SK-N-SH (cell line): ENCODE data around the gene SLC7A8. TPM values are rescaled to one million over a fixed set of nuclear protein-coding genes. Genes with fewer than 3 reads are reported as not detected.

ENCODE experiments used
- CTCF ChIA-PET: fragments of 300-600, 350-600 bp; formaldehyde crosslinking; extraction: SDS; loops from one replicate; lab custom pipeline; 2021; lab: Yijun Ruan, JAX
- POLR2A ChIA-PET: fragments of 350-600 bp; sonication (Branson Sonifier 250); formaldehyde crosslinking; extraction: SDS; loops from one replicate; lab custom pipeline; 2020; ENCODE audit warnings: antibody characterized with exemption, inconsistent platforms; lab: Yijun Ruan, JAX
- DNase-seq: peaks from one replicate; pipeline ENCODE4 v3.0.0; 2012
- H2AFZ ChIP-seq: fragments of 200-600 bp; sonication (generic); 2 replicates; pipeline ENCODE4 v1.8.1; 2016; ENCODE audit warnings: antibody characterized with exemption, mild to moderate bottlenecking, low read depth
- H3F3A ChIP-seq: fragments of 200-600 bp; sonication (generic); replicated peaks from 2 replicates; pipeline ENCODE3; 2016; ENCODE audit warnings: antibody characterized with exemption, mild to moderate bottlenecking; ENCODE audit not compliant: insufficient read depth
- H3K27ac ChIP-seq, 2 experiments: fragments of 200-500 bp in 1 of 2; fragments of 200-600 bp in 1 of 2; sonication (Bioruptor generic) in 1 of 2; sonication (generic), shearing (Covaris generic) in 1 of 2; 2 replicates each; pipeline versions ENCODE4 v1.5.1 to v1.6.1; 2014 to 2016; ENCODE audit warnings: low read depth in 2 of 2, inconsistent platforms in 1 of 2, low read length in 1 of 2, mild to moderate bottlenecking in 1 of 2, mixed read lengths in 1 of 2
- H3K27me3 ChIP-seq: fragments of 200-600 bp; sonication (generic), shearing (Covaris generic); 2 replicates; pipeline ENCODE4 v1.6.1; 2016; ENCODE audit warnings: mixed run types; ENCODE audit not compliant: insufficient read depth
- H3K36me3 ChIP-seq, 2 experiments: fragments of 200-500 bp in 1 of 2; fragments of 200-600 bp in 1 of 2; sonication (Bioruptor generic) in 1 of 2; sonication (generic) in 1 of 2; replicated peaks in 1 of 2; 2 replicates each; pipeline versions ENCODE3 to v1.5.1; 2014 to 2016; ENCODE audit warnings: low read length in 1 of 2, mild to moderate bottlenecking in 1 of 2; ENCODE audit not compliant: insufficient read depth in 2 of 2, control insufficient read depth in 1 of 2
- H3K4me1 ChIP-seq, 2 experiments: fragments of 200-500 bp in 1 of 2; fragments of 200-600 bp in 1 of 2; sonication (Bioruptor generic) in 1 of 2; sonication (generic), shearing (Covaris generic) in 1 of 2; 2 replicates each; pipeline versions ENCODE4 v1.5.1 to v1.6.1; 2014 to 2016; ENCODE audit warnings: low read depth in 1 of 2, low read length in 1 of 2, mixed run types in 1 of 2; ENCODE audit not compliant: insufficient read depth in 2 of 2, control insufficient read depth in 1 of 2
- H3K4me2 ChIP-seq: fragments of 200-600 bp; sonication (generic), shearing (Covaris generic); 2 replicates; pipeline ENCODE4 v1.6.1; 2017; ENCODE audit warnings: mixed run types
- H3K4me3 ChIP-seq, 2 experiments: fragments of 200-500 bp in 1 of 2; fragments of 200-600 bp in 1 of 2; sonication (Bioruptor generic) in 1 of 2; sonication (generic), shearing (Covaris generic) in 1 of 2; 2 replicates each; pipeline versions ENCODE4 v1.5.1 to v1.8.1; 2014 to 2016; ENCODE audit warnings: low read depth in 2 of 2, inconsistent platforms in 1 of 2, low read length in 1 of 2, mild to moderate bottlenecking in 1 of 2, mixed read lengths in 1 of 2, moderate library complexity in 1 of 2
- H3K79me2 ChIP-seq: fragments of 200-600 bp; sonication (generic); 2 replicates; pipeline ENCODE4 v1.8.1; 2017; ENCODE audit warnings: mild to moderate bottlenecking; ENCODE audit not compliant: insufficient read depth
- H3K9ac ChIP-seq: fragments of 200-600 bp; sonication (generic); 2 replicates; pipeline ENCODE4 v1.6.1; 2017; ENCODE audit warnings: mixed run types
- H3K9me2 ChIP-seq: fragments of 200-600 bp; sonication (generic); 2 replicates; pipeline ENCODE4 v1.6.1; 2017; ENCODE audit warnings: mixed run types
- H3K9me3 ChIP-seq: fragments of 200-600 bp; sonication (generic); 2 replicates; pipeline ENCODE4 v1.6.1; 2017; ENCODE audit warnings: mixed run types, mild to moderate bottlenecking, moderate library complexity
- H4K20me1 ChIP-seq: fragments of 200-600 bp; sonication (generic); 2 replicates; pipeline ENCODE4 v1.6.1; 2017; ENCODE audit warnings: mild to moderate bottlenecking, mixed run types; ENCODE audit not compliant: insufficient read depth
- CHD2 ChIP-seq: fragments of 150-350 bp; IDR thresholded peaks from 2 replicates; pipeline ENCODE4 v1.6.1; 2018; ENCODE audit warnings: low read length; ENCODE audit not compliant: partially characterized antibody
- EP300 ChIP-seq, 2 experiments: IDR thresholded peaks; 2 replicates each; pipeline versions ENCODE4 v1.4.0 to v1.6.1; 2012; ENCODE audit warnings: borderline replicate concordance in 1 of 2, low read depth in 1 of 2, low read length in 1 of 2
- FOSL2 ChIP-seq: IDR thresholded peaks from 2 replicates; pipeline ENCODE4 v1.4.0; 2012; ENCODE audit warnings: low read depth, mild to moderate bottlenecking, moderate library complexity, borderline replicate concordance
- FOXJ3 ChIP-seq: sonication (generic); formaldehyde crosslinking; IDR thresholded peaks from 2 replicates; pipeline ENCODE4 v1.5.1; 2020; ENCODE audit warnings: mild to moderate bottlenecking, missing genetic modification reagents
- FOXM1 ChIP-seq: IDR thresholded peaks from 2 replicates; pipeline ENCODE4 v1.4.0; 2012; ENCODE audit warnings: low read depth, mild to moderate bottlenecking
- GABPA ChIP-seq: IDR thresholded peaks from 2 replicates; pipeline ENCODE4 v1.4.0; 2012; ENCODE audit warnings: low read depth, mild to moderate bottlenecking
- GATA2 ChIP-seq: sonication (generic); formaldehyde crosslinking; IDR thresholded peaks from 2 replicates; pipeline ENCODE4 v1.5.0; 2020; ENCODE audit warnings: mild to moderate bottlenecking, missing genetic modification reagents
- MAX ChIP-seq: IDR thresholded peaks from 2 replicates; pipeline ENCODE4 v1.4.0; 2012; ENCODE audit warnings: low read depth
- NRF1 ChIP-seq: IDR thresholded peaks from 2 replicates; pipeline ENCODE4 v1.6.1; 2012; ENCODE audit warnings: low read depth, mild to moderate bottlenecking, low read length
- PBX3 ChIP-seq: IDR thresholded peaks from 2 replicates; pipeline ENCODE4; 2012
- POLR2AphosphoS5 ChIP-seq: IDR thresholded peaks from 2 replicates; pipeline ENCODE4 v1.6.1; 2012; ENCODE audit warnings: low read depth, low read length
- RCOR1 ChIP-seq: fragments of 150-350 bp; IDR thresholded peaks from 2 replicates; pipeline ENCODE4 v1.6.1; 2017; ENCODE audit warnings: antibody characterized with exemption, low read length
- TAF1 ChIP-seq: IDR thresholded peaks from 2 replicates; pipeline ENCODE4 v1.6.1; 2012; ENCODE audit warnings: low read depth, mild to moderate bottlenecking, low read length, moderate library complexity, borderline replicate concordance
- TCF12 ChIP-seq: IDR thresholded peaks from 2 replicates; pipeline ENCODE4 v1.4.0; 2012
- TEAD4 ChIP-seq: IDR thresholded peaks from 2 replicates; pipeline ENCODE4 v1.4.0; 2012; ENCODE audit warnings: mild to moderate bottlenecking, borderline replicate concordance; ENCODE audit not compliant: insufficient read depth
- ZBTB33 ChIP-seq: IDR thresholded peaks from 2 replicates; pipeline ENCODE4 v1.4.0; 2012; ENCODE audit warnings: low read depth, borderline replicate concordance
- whole genome bisulfite sequencing: methylation state at CpG from one replicate; pipeline ENCODE4 v1.1.6; 2017; ENCODE audit warnings: low lambda C conversion rate; 5-methylcytosine and 5-hydroxymethylcytosine counted together
- polyA plus RNA-seq, 3 experiments: library from polyadenylated mRNA; depleted of rRNA; stranded (reverse); fragments of >200 nt; gene quantifications; 2 replicates each; pipeline ENCODE4 v1.2.3, GENCODE V29; 2012
- TF ChIP-seq, protein P1 (sequence below): IDR thresholded peaks from 2 replicates; pipeline ENCODE4 v1.6.1; 2012; ENCODE audit warnings: mild to moderate bottlenecking, low read depth, low read length, moderate library complexity

The SLC7A8 gene
- polyA plus RNA-seq, 1 of the 3 experiments (the other 2 are of a cell fraction): 1.4 TPM

DNA sequence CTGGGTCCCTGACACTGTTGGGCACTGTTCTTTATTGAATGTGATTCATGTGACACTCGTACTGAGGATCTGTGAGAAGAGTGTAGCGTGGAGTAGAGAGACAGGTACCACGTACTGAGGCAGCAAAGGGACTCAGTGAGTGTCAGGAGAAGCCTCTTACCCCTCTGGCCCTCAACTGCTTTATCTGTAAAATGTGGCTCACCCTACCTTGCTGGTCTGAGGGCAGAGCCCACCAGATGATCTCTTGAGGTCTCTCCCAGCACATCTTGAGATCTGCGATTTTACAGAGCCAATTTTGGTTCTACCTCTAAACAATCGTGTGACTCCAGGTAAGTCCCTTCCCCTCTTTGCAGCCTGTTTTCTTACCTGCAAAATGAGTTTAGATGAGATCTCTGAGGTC, 67.5 kb downstream of the SLC7A8 start:
- H3K36me3 ChIP-seq: no peaks in the 10 kb centered on the region
- no peaks in the 10 kb centered on the region for H3K9me2 ChIP-seq
- peaks cover 0 to 14% of the 10 kb centered on the region in 2 experiments; a peak in 3 of 4 replicates for H3K4me1 ChIP-seq
- WGBS: 47% methylated on average over 5 of the region's 5 CpGs
- no peaks in the 10 kb centered on the region for H3K79me2 ChIP-seq
- TF ChIP-seq FOXM1: no peak
- TF ChIP-seq POLR2AphosphoS5: no peak
- no peak for TF ChIP-seq FOSL2
- TF ChIP-seq EP300 (IDR thresholded peaks at IDR 0.05; ENCODE audit: borderline replicate concordance in 1 of 2, low read depth in 1 of 2, low read length in 1 of 2): no peak
- TF ChIP-seq GATA2 (CRISPR knock-in tag): no peak
- TF ChIP-seq PBX3: no peak
- no peak for TF ChIP-seq CHD2
- TF ChIP-seq NRF1: no peak
- no peak for TF ChIP-seq TEAD4
- no peak for TF ChIP-seq TCF12
- TF ChIP-seq MAX: no peak
- TF ChIP-seq RCOR1: no peak
- no peak for TF ChIP-seq TAF1
- TF ChIP-seq, protein P1, sequence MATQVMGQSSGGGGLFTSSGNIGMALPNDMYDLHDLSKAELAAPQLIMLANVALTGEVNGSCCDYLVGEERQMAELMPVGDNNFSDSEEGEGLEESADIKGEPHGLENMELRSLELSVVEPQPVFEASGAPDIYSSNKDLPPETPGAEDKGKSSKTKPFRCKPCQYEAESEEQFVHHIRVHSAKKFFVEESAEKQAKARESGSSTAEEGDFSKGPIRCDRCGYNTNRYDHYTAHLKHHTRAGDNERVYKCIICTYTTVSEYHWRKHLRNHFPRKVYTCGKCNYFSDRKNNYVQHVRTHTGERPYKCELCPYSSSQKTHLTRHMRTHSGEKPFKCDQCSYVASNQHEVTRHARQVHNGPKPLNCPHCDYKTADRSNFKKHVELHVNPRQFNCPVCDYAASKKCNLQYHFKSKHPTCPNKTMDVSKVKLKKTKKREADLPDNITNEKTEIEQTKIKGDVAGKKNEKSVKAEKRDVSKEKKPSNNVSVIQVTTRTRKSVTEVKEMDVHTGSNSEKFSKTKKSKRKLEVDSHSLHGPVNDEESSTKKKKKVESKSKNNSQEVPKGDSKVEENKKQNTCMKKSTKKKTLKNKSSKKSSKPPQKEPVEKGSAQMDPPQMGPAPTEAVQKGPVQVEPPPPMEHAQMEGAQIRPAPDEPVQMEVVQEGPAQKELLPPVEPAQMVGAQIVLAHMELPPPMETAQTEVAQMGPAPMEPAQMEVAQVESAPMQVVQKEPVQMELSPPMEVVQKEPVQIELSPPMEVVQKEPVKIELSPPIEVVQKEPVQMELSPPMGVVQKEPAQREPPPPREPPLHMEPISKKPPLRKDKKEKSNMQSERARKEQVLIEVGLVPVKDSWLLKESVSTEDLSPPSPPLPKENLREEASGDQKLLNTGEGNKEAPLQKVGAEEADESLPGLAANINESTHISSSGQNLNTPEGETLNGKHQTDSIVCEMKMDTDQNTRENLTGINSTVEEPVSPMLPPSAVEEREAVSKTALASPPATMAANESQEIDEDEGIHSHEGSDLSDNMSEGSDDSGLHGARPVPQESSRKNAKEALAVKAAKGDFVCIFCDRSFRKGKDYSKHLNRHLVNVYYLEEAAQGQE: no peak
- no peak for TF ChIP-seq GABPA
- no peak for TF ChIP-seq ZBTB33
- no peak for TF ChIP-seq FOXJ3 (CRISPR knock-in tag)
- ChIA-PET POLR2A (no interaction called here), CTCF (interaction anchor here (0.5 to 19.7 kb wide), 2 partner anchors 67 to 119 kb away, joined by 4 to 495 read pairs; partner anchors contain the start of gene SLC7A8)
- H3F3A ChIP-seq: peaks cover 3% of the 10 kb centered on the region
- H2AFZ ChIP-seq: no peak overlapping the region
- H3K4me2 ChIP-seq: no peak overlapping the region
- DNase-seq: no peak
- H3K9ac ChIP-seq: no peak overlapping the region
- no peaks in the 10 kb centered on the region for H3K9me3 ChIP-seq
- H3K27ac ChIP-seq: peak overlapping the region in 1 of 2 experiments; percentile 80; a peak in 1 of 4 replicates
- no peaks in the 10 kb centered on the region for H4K20me1 ChIP-seq
- no peak overlapping the region for H3K4me3 ChIP-seq
- H3K27me3 ChIP-seq: peaks cover 2% of the 10 kb centered on the region; the same call in 1 of the 2 replicates
